NCI-H510A treated with DMSO at 0.1 percent for 48 hours (cell line): ENCODE measurements around the gene HOXC9.

Source experiments
- DNase-seq: peaks from one replicate; lab custom pipeline; 2025; lab: John Stamatoyannopoulos, UW

HOXC9 gene

DNA sequence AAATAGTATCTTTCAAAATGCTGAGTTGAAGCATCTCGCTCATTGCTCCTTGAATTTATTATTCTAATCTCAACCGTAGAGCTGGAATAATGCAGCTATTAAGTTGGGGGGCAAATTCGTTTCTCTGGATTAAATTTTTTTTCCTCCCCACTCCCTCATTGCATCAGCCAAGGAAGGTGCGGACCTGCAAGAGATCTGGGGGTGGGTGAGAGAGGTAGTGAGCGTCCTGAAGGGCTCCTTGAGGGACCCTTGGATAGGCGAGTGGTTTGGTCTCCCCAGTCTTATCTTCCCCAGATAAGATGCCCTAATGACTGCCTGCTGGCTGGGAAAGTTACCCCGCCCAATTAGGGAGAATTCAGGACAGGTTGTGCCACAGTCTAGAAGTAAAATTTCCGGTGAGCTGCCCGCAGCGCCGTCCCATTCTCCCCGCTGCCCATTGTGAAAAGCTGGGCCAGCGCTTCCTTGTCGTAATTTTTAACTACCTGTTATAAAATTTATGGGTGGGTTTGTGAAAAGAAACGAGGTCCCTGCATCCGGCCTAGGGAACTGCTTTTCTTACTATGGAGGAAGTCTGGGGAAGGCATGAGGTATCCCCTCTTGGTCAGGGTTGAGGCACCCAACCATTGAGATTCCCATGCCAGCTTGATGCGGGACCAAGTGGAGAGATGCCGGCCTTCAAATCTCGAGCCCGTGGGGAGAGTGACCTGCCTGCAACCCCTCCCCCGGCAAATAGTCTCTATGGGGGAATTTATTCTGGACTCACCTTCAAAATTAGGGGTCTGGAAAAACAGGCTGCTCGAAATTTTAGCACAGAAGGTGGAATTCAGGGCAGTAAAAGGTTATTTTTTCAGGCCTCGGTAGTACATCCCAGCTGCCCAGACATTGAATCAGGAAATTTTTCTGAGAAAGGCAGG, 15.3 kb downstream of the HOXC9 start:
- DNase-seq: no peak

GRCh38 chr12:54016051-54016450, 16.1 kb downstream of the HOXC9 start:
- no peak for DNase-seq

DNA sequence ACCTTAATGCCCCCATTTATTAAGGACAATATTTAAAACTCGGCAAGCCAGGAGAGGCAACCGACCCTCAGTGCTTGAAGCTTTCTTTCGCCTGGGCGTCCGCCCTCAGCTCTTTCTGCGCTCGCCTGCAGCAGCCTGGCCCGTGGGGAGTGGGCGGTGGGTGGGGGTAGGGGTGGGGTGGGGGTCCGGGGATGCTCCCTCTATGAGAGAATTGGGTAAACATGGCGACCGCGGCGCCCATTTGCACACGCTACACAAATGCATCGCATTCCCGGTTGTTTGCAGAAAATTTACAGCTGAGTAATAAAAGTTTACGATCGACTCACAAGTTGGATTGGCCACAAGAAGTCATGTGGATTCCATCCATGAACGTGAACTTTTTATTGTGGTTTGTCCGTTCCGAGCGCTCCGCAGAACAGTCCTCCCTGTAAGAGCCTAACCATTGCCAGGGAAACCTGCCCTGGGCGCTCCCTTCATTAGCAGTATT, 16.6 kb downstream of the HOXC9 start:
- no peak for DNase-seq

GRCh38 chr12:54017027-54017788, 17.2 kb downstream of the HOXC9 start:
- DNase-seq: peak; percentile 94

GRCh38 chr12:54017878-54018467, 18.0 kb downstream of the HOXC9 start:
- DNase-seq: peak; percentile 94

- no peak for DNase-seq
Observed at GRCh38 chr12:54018468-54018984, 18.6 kb downstream of the HOXC9 start.

- no peak for DNase-seq
Observed at GRCh38 chr12:54019091-54019811, 19.3 kb downstream of the HOXC9 start.

GRCh38 chr12:54019924-54020590, 20.1 kb downstream of the HOXC9 start:
- no peak for DNase-seq

- DNase-seq: no peak
Observed at GRCh38 chr12:54020591-54021405, 20.8 kb downstream of the HOXC9 start.

GRCh38 chr12:54021432-54022013, 21.6 kb downstream of the HOXC9 start:
- peak; percentile 11 for DNase-seq

- no peak for DNase-seq
Observed at GRCh38 chr12:54022960-54023884, 23.3 kb downstream of the HOXC9 start.

GRCh38 chr12:54024127-54024526, 24.2 kb downstream of the HOXC9 start:
- DNase-seq: no peak

- DNase-seq: no peak
Observed at GRCh38 chr12:54024581-54025305, 24.8 kb downstream of the HOXC9 start.

DNA sequence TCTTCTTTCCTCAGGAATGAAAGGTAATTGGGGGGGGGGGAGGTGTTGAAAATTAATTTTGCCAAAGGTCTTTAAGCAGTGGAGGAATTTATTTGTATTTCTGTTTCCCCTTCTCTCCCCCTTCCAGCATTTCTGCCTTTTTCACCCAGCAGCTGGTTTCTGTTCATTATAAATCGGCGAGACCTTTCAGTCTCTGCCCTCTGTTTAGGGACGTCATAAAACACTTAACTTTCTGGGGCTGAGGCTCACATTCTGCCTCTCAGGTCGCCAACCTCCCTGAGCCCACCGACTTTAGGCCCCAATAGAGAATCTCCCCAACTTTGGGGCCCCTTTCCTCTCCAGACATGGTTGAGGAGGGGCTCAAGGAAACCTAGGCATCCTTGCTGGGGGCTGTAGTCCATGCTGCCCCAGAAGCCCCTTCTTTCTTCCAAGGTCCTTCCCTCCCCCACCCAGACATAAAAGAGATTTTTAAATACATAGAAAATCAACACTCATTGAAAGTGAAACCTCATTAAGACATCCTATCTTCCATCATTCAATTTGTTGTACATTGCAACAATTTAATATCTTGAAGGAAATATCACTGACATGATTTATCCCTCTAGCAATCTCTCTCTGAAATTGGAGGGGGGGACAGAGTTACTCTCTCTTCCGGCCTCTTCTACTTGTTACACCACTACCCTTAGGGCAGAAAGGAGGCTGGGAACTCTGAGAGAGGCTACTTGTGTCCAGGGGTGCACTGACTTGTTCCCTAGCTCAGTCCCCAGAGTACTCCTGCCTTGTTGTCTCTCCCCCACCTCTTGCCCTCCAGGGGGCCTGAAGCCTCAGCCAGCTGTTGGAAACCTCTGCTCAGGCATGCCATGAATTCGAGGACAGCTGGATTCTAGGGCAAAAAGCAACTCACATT, 25.8 kb downstream of the HOXC9 start:
- no peak for DNase-seq

- DNase-seq: no peak
Observed at GRCh38 chr12:54026640-54027441, 26.9 kb downstream of the HOXC9 start.

- DNase-seq: no peak
Observed at GRCh38 chr12:54027442-54027786, 27.5 kb downstream of the HOXC9 start.
